DOHH2 (cell line): ENCODE results near the gene LYPD3.

Source experiments
- H3F3A ChIP-seq: fragments of 200-600 bp; sonication (generic), shearing (Covaris generic); 2 replicates; pipeline ENCODE4 v1.6.0; 2016; ENCODE audit warnings: antibody characterized with exemption, mild to moderate bottlenecking; ENCODE audit not compliant: control insufficient read depth, insufficient read depth
- H3K27ac ChIP-seq: fragments of 200-600 bp; sonication (generic); 2 replicates; pipeline ENCODE4 v1.5.1; 2014; ENCODE audit warnings: low read depth, mild to moderate bottlenecking, low read length, moderate library complexity
- H3K27me3 ChIP-seq: fragments of 200-600 bp; sonication (generic); 2 replicates; pipeline ENCODE4 v1.6.1; 2014; ENCODE audit warnings: mild to moderate bottlenecking, low read length, mixed read lengths; ENCODE audit not compliant: control insufficient read depth
- H3K36me3 ChIP-seq: fragments of 200-600 bp; sonication (generic); 2 replicates; pipeline ENCODE4 v1.6.1; 2014; ENCODE audit warnings: mild to moderate bottlenecking, low read length, moderate library complexity, mixed read lengths; ENCODE audit not compliant: control insufficient read depth
- H3K4me1 ChIP-seq: fragments of 200-600 bp; sonication (generic); 2 replicates; pipeline ENCODE4 v1.6.1; 2014; ENCODE audit warnings: mild to moderate bottlenecking, low read length, mixed read lengths; ENCODE audit not compliant: control insufficient read depth
- H3K4me2 ChIP-seq: fragments of 200-600 bp; sonication (generic); 2 replicates; pipeline ENCODE4 v1.6.0; 2014; ENCODE audit warnings: mild to moderate bottlenecking, low read length, moderate library complexity
- H3K4me3 ChIP-seq: fragments of 200-600 bp; sonication (generic); 2 replicates; pipeline ENCODE4 v1.5.1; 2014; ENCODE audit warnings: mild to moderate bottlenecking, low read length, mixed read lengths
- H3K79me2 ChIP-seq: fragments of 200-600 bp; sonication (generic); 2 replicates; pipeline ENCODE4 v1.6.1; 2014; ENCODE audit warnings: mild to moderate bottlenecking, low read length, mixed read lengths; ENCODE audit not compliant: control insufficient read depth
- H3K9me2 ChIP-seq: fragments of 200-600 bp; sonication (generic); replicated peaks from 2 replicates; pipeline ENCODE4 v1.6.1; 2014; ENCODE audit warnings: mild to moderate bottlenecking, low read length, mixed read lengths; ENCODE audit not compliant: control insufficient read depth
- H3K9me3 ChIP-seq: fragments of 200-600 bp; sonication (generic); 2 replicates; pipeline ENCODE4 v1.6.1; 2014; ENCODE audit warnings: antibody characterized with exemption, low read length, mixed read lengths; ENCODE audit not compliant: control insufficient read depth, insufficient read depth
- H4K20me1 ChIP-seq: fragments of 200-600 bp; sonication (generic); 2 replicates; pipeline ENCODE4 v1.6.0; 2014; ENCODE audit warnings: low read depth, mild to moderate bottlenecking, antibody characterized with exemption, low read length, moderate library complexity; ENCODE audit not compliant: control insufficient read depth, insufficient read depth
- CTCF ChIP-seq: fragments of 200-600 bp; sonication (generic); IDR thresholded peaks from one replicate; pipeline ENCODE4 v1.5.1; 2014; ENCODE audit warnings: antibody characterized with exemption, mild to moderate bottlenecking, low read depth, low read length; ENCODE audit not compliant: poor library complexity, severe bottlenecking
- EZH2phosphoT487 ChIP-seq: fragments of 200-600 bp; sonication (generic); IDR thresholded peaks from 2 replicates; pipeline ENCODE4 v1.6.1; 2017; ENCODE audit warnings: borderline replicate concordance, mild to moderate bottlenecking, antibody characterized with exemption, low read length, moderate library complexity, mixed read lengths

The LYPD3 gene

GRCh38 chr19:43416951-43417623 lies 48.3 kb downstream of the LYPD3 start:
- H3K4me2 ChIP-seq, result no peak overlapping the region
- TF ChIP-seq CTCF (no peak), EZH2phosphoT487 (no peak)

GRCh38 chr19:43414554-43414953 lies 50.9 kb downstream of the LYPD3 start, which contains the start of gene TEX101:
TEX101 (plus strand) TSS chr19:43414890; CDS start chr19:43415920, 1,030 bp downstream.
- Histone ChIP-seq H3K4me2 (no peak within 1 kb of the TSS), H3F3A (no peaks in the 10 kb centered on the region), H3K27me3 (no peaks in the 10 kb centered on the region)

More at GRCh38 chr19:43416951-43417623, 48.3 kb downstream of the LYPD3 start:
- no peak overlapping the region for H3K27ac ChIP-seq
- H3K9me2 ChIP-seq, result no peaks in the 10 kb centered on the region
- H3K4me1 ChIP-seq, result no peaks in the 10 kb centered on the region
- no peak overlapping the region for H3K4me3 ChIP-seq
- no peaks in the 10 kb centered on the region for H3K79me2 ChIP-seq
- no peaks in the 10 kb centered on the region for H3K27me3 ChIP-seq
- no peaks in the 10 kb centered on the region for H4K20me1 ChIP-seq
- no peaks in the 10 kb centered on the region for H3K9me3 ChIP-seq
- H3K36me3 ChIP-seq, result no peaks in the 10 kb centered on the region
- H3F3A ChIP-seq, result no peaks in the 10 kb centered on the region

GRCh38 chr19:43412441-43412840 lies 53.0 kb downstream of the LYPD3 start:
- no peak overlapping the region for H3K27ac ChIP-seq
- H4K20me1 ChIP-seq, result no peaks in the 10 kb centered on the region
- no peaks in the 10 kb centered on the region for H3K9me3 ChIP-seq
- no peaks in the 10 kb centered on the region for H3K9me2 ChIP-seq
- H3K79me2 ChIP-seq, result no peaks in the 10 kb centered on the region
- no peak overlapping the region for H3K4me2 ChIP-seq
- H3K36me3 ChIP-seq, result no peaks in the 10 kb centered on the region
- H3K27me3 ChIP-seq, result no peaks in the 10 kb centered on the region
- H3K4me3 ChIP-seq, result no peak overlapping the region
- H3F3A ChIP-seq, result no peaks in the 10 kb centered on the region
- H3K4me1 ChIP-seq, result no peaks in the 10 kb centered on the region
- TF ChIP-seq CTCF (no peak), EZH2phosphoT487 (no peak)

More at GRCh38 chr19:43414554-43414953, 50.9 kb downstream of the LYPD3 start, which contains the start of gene TEX101:
- H3K9me3 ChIP-seq, result no peaks in the 10 kb centered on the region
- H3K4me1 ChIP-seq, result no peaks in the 10 kb centered on the region
- no peaks in the 10 kb centered on the region for H4K20me1 ChIP-seq
- TF ChIP-seq EZH2phosphoT487 (no peak), CTCF (no peak)
- H3K4me3 ChIP-seq, result no peak within 1 kb of the TSS
- H3K36me3 ChIP-seq, result no peaks in the 10 kb centered on the region
- no peaks in the 10 kb centered on the region for H3K79me2 ChIP-seq
- H3K9me2 ChIP-seq, result no peaks in the 10 kb centered on the region
- no peak within 1 kb of the TSS for H3K27ac ChIP-seq
